ENCODE measurements around the gene FOXD3. TPM values are rescaled to one million over a fixed set of nuclear protein-coding genes. Genes with fewer than 3 reads are reported as not detected.

Gene FOXD3
- total and polyA plus RNA-seq, 2 experiments from 2014 or later: 13.8 to 49.0 TPM

DNA sequence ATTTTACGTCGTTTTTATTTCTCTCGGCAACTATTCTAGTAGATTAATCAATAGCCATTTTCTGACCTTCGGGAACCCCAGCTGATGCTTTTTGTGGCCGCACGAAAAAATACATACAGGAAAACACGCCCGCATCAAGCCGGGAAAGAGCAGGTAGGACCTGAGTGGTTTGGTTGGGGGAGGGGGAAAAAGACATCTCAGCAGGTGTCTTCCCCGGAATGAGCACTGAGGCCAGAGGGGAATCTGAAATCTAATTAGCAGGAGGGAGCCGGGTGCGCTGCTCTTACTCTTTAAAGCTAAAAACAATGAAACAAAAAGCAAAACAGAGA lies 618 bp upstream of the FOXD3 start:
- Histone ChIP-seq H3K4me3 (peak overlapping the region; percentile 61), H3K36me3 (ENCODE audit: insufficient read depth) (no peaks in the 10 kb centered on the region), H4K20me1 (replicated peaks; ENCODE audit: insufficient read depth) (no peaks in the 10 kb centered on the region), H3F3A (replicated peaks; ENCODE audit: low read depth) (peaks cover 12% of the 10 kb centered on the region; the same call in 1 of the 2 replicates), H3K9me2 (ENCODE audit: insufficient read depth) (no peaks in the 10 kb centered on the region), H3K79me2 (replicated peaks; ENCODE audit: insufficient read depth) (peaks cover 27% of the 10 kb centered on the region), H3K4me1 (ENCODE audit: insufficient read depth) (peaks cover 31% of the 10 kb centered on the region), H2AFZ (no peak overlapping the region), H3K27me3 (ENCODE audit: insufficient read depth) (peaks cover 57% of the 10 kb centered on the region), H3K27ac (ENCODE audit: low read depth) (peak overlapping the region; percentile 92), H3K4me2 (peak overlapping the region; percentile 80)
- H3K4me1 Mint-ChIP-seq: peaks cover 29% of the 10 kb centered on the region
- TF ChIP-seq REST (IDR thresholded peaks at IDR 0.05; ENCODE audit: unreplicated experiment) (no peak), STAT1 (IDR thresholded peaks at IDR 0.05; ENCODE audit: unreplicated experiment) (no peak)
- peaks cover 33% of the 10 kb centered on the region for H3K36me3 Mint-ChIP-seq (ENCODE audit: low read depth)
- peaks cover 4% of the 10 kb centered on the region; the same call in 2 of the 3 replicates for H3K9me3 Mint-ChIP-seq
- H3K27me3 Mint-ChIP-seq (ENCODE audit: insufficient read depth, low read depth, poor library complexity): peaks cover 66% of the 10 kb centered on the region
- peak; percentile 3 for ATAC-seq
- peak overlapping the region; percentile 93 for H3K27ac Mint-ChIP-seq
- peak; percentile 91 for DNase-seq (ENCODE audit: low spot score)
- H3K4me3 Mint-ChIP-seq: peak overlapping the region; percentile 94

DNA sequence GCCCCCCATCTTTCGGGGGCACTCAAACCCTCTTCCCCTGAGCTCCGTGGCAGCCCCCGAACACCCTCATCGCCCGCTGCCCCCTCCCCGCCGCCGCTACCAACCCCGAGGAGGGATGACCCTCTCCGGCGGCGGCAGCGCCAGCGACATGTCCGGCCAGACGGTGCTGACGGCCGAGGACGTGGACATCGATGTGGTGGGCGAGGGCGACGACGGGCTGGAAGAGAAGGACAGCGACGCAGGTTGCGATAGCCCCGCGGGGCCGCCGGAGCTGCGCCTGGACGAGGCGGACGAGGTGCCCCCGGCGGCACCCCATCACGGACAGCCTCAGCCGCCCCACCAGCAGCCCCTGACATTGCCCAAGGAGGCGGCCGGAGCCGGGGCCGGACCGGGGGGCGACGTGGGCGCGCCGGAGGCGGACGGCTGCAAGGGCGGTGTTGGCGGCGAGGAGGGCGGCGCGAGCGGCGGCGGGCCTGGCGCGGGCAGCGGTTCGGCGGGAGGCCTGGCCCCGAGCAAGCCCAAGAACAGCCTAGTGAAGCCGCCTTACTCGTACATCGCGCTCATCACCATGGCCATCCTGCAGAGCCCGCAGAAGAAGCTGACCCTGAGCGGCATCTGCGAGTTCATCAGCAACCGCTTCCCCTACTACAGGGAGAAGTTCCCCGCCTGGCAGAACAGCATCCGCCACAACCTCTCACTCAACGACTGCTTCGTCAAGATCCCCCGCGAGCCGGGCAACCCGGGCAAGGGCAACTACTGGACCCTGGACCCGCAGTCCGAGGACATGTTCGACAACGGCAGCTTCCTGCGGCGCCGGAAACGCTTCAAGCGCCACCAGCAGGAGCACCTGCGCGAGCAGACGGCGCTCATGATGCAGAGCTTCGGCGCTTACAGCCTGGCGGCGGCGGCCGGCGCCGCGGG lies 837 bp downstream of the FOXD3 start:
- Histone ChIP-seq H3K79me2 (replicated peaks; ENCODE audit: insufficient read depth) (peaks cover 27% of the 10 kb centered on the region), H2AFZ (no peak overlapping the region), H3K4me1 (ENCODE audit: insufficient read depth) (peaks cover 36% of the 10 kb centered on the region), H3F3A (replicated peaks; ENCODE audit: low read depth) (peaks cover 17% of the 10 kb centered on the region; the same call in 1 of the 2 replicates), H3K4me2 (peak overlapping the region; percentile 80), H3K4me3 (peak overlapping the region; percentile 61), H3K36me3 (ENCODE audit: insufficient read depth) (no peaks in the 10 kb centered on the region), H3K27ac (ENCODE audit: low read depth) (no peak overlapping the region), H3K27me3 (ENCODE audit: insufficient read depth) (peaks cover 67% of the 10 kb centered on the region), H4K20me1 (replicated peaks; ENCODE audit: insufficient read depth) (no peaks in the 10 kb centered on the region), H3K9me2 (ENCODE audit: insufficient read depth) (no peaks in the 10 kb centered on the region)
- Mint-ChIP-seq H3K27me3 (ENCODE audit: insufficient read depth, low read depth, poor library complexity) (peaks cover 79% of the 10 kb centered on the region), H3K27ac (no peak overlapping the region; the same call in 1 of the 2 replicates), H3K4me3 (peak overlapping the region; percentile 94), H3K9me3 (peaks cover 4% of the 10 kb centered on the region; the same call in 2 of the 3 replicates), H3K4me1 (peaks cover 35% of the 10 kb centered on the region), H3K36me3 (ENCODE audit: low read depth) (peaks cover 33% of the 10 kb centered on the region)
- DNase-seq (ENCODE audit: low spot score) (peak; percentile 78), ATAC-seq (no peak; the same call in 2 of the 3 replicates)
- TF ChIP-seq POLR2AphosphoS5 (IDR thresholded peaks at IDR 0.05; ENCODE audit: low read depth) (0 out of 2 replicates have a peak, but pooled peaks have one; percentile 29), CTCF (conservative IDR thresholded peaks at IDR 0.05; ENCODE audit: low read depth in 2 of 2) (peak in 1 of 2 experiments; percentile 33; a peak in 2 of 4 replicates), ZNF331 (CRISPR knock-in tag; IDR thresholded peaks at IDR 0.05; ENCODE audit: low read depth) (no peak), JUNB (IDR thresholded peaks at IDR 0.05; ENCODE audit: unreplicated experiment) (no peak), CREB1 (CRISPR knock-in tag; IDR thresholded peaks at IDR 0.05; ENCODE audit: low read depth) (no peak)
